Astrocyte of the hippocampus (primary cell): ENCODE measurements around the gene CDHR4.
"Not testable (repeated sequence)": the region's sequence is repeated elsewhere in the genome, so short reads cannot be mapped to it uniquely, and the experiment has no call there.

ENCODE experiments used
- DNase-seq: peaks from one replicate; pipeline ENCODE4 v3.0.0; 2011; ENCODE audit warnings: low read depth, low spot score

The CDHR4 gene

GRCh38 chr3:49780975-49781365, 18.7 kb downstream of the CDHR4 start:
- not testable (repeated sequence) for DNase-seq

GRCh38 chr3:49780080-49780974, 19.3 kb downstream of the CDHR4 start:
- no peak for DNase-seq

DNA sequence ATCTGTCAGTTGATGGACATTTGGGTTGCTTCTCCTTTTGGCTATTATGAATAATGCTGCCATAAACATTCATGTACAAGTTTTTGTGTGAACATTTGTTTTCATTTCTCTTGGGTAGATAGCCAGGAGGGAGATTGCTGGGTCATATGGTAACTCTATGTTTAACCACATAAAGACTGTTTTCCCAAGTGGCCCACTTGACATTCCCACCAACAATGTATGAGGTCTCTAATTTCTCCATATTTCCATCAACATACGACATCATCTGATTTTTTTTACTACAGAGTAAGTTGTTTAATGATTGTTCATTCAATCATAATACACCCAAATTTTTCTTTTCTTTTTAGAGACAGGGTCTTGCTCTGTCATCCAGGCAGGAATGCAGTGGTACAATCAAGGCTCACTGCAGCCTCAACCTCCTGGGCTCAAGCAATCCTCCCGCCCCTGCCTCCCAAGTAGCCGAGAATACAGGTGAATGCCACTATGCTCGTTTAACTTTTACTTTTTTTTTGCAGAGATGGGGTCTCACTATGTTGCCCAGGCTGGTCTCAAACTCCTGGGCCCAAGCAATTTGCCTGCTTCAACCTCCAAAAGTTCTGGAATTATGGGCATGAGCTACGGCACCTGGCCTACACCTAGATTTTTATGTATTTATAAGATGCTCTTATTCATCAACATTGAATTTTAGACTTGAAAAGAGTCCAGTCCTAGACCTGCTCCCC, 20.2 kb downstream of the CDHR4 start:
- no peak for DNase-seq

GRCh38 chr3:49776101-49776500, 23.6 kb downstream of the CDHR4 start:
- DNase-seq: not testable (repeated sequence)

GRCh38 chr3:49775538-49775937, 24.1 kb downstream of the CDHR4 start:
- DNase-seq: no peak

DNA sequence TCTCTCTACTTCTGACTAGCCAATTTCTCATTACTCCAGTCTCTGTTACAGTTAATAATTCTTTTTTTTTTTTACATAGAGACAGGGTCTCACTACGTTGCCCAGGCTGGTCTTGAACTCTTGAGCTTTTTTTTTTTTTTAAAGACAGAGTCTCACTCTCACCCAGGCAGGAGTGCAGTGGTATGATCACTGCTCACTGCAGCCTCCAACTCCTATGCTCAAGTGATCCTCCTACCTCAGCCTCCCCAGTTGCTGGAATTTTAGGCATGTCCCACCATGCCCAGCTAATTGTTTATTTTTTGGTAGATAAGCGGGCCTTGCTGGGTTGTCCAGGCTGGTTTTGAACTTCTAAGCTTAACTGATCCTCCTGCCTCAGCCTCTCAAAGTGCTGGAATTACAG, 27.0 kb downstream of the CDHR4 start:
- no peak for DNase-seq

DNA sequence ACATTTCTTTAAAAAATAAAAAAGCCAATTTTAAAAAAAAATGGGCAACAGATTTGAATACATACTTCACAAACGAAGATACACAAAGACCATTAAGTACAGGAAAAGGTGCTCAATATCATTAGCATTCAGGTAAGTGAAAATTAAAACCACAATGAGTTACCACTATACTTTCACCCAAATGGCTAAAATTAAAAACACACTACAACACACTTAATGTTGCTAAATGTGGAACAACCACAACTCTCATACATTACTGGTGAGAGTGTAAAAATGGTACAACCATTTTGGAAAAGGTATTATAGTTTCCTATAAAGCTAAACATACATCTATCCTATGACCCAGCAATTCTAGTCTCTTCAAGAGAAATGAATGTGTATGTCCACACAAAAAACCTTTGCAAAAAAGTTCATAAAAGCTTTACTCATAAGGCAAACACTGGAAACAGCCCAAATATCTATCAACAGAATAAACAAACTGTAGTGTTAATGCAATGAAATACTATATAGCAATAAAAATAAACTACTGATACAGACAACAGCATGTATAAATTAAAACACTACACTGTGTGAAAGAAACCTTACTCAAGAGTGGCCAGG, 28.2 kb downstream of the CDHR4 start:
- no peak for DNase-seq

DNA sequence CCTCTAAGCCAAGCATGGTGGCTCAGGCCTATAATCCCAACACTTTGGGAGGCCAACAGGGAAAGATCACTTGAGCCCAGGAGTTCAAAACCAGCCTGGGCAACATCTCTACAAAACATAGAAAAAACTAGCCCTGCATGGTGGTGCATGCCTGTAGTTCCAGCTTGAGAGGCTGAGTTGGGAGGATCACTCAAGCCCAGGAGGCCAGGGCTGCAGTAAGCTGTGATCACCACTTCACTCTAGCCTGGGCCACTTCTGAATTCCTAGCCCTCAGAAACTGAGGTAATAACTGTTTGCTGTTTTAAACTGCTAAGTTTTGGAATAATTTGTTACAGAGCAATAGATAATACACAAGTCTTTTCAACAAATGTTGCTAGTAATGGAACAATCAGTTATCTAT, 29.7 kb downstream of the CDHR4 start:
- no peak for DNase-seq

DNA sequence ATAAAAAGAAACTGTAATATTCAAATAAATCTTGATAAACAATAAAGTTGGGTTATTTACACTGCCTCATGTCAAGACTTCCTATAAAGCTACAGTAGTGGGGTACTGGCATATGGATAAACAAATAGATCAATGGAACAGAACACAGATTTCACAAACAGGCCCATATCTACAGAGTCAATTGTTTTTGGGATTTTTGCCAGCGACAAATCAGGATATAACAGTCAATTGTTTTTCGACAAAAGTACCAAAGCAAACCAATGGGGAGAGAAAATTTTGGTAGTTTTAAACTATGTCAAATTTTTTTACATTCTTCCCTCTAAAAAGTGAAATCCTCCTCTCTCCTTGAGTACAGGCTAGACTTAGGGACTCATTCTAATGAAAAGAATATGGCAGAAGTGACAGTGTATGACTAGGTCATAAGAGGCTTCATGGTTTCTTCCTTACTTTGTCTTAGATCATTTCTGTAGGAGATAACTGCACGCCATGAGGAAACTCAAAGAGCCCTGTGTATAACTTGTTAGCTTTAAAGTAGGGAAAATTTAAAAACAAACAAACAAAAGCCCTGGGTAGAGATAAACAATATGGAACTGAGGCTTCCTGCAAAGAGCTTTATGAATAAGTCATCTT, 30.3 kb downstream of the CDHR4 start:
- no peak for DNase-seq

DNA sequence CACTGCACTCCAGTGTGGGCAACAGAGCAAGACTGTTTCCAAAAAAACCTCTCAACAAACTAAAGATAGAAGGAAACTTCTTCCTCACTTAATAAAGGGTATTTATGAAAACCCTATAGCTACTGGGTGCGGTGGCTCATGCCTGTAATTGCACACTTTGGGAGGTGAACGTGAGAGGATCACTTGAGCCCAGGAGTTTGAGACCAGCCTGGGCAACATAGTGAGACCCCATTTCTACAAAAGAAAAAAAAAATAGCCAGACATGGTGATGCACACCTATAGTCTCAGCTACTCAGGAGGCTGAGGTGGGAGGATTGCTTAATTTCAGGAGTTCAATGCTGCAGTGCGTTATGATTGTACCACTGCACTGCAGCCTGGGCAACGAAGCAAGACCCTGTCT, 35.7 kb downstream of the CDHR4 start:
- no peak for DNase-seq

- DNase-seq: no peak
These were observed 38.0 kb downstream of the CDHR4 start for GRCh38 chr3:49761661-49762060.

- DNase-seq: no peak
These were observed 40.4 kb downstream of the CDHR4 start for GRCh38 chr3:49759226-49759625.

DNA sequence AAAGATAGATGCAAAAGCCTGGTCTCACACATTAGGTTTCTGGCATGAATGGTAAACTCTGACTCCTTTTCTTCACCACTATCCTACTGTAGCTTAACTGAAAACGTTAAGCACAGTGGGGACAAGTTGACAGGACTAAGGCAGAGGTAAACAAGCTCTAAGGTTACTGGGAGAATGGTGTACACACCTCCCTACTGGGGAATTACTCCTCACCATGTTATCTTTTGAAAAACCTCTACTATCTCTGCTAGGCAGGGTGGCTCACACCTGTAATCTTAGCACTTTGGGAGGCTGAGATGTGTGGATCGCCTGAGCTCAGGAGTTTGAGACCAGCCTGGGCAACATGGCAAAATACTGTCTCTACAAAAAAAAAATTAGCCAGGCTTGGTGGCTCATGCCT, 42.5 kb downstream of the CDHR4 start:
- DNase-seq: no peak

- no peak for DNase-seq
These were observed 43.6 kb downstream of the CDHR4 start for GRCh38 chr3:49756036-49756435.

GRCh38 chr3:49754536-49754935, 45.1 kb downstream of the CDHR4 start:
- no peak for DNase-seq

DNA sequence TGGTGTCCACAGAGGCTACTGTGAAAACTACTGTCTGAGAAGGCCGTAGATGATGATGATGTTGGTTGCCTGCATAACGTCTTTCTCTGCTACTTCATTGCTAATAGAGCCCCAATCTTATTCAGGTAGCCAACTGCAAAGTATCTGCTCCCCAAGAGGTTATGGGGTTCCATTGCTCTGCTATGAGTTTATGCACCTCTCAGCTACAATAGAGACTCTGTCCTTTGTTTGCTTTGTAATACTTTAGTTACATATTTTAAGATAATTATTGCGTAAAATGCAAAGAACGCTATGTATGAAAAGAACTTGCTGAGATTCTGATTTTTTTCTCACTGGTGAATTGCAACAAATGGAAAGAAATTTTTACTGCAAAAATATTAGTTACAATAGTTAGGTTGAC, 48.2 kb downstream of the CDHR4 start:
- no peak for DNase-seq

GRCh38 chr3:49750056-49750455, 49.6 kb downstream of the CDHR4 start:
- peak; percentile 11 for DNase-seq

- not testable (repeated sequence) for DNase-seq
These were observed 50.8 kb downstream of the CDHR4 start for GRCh38 chr3:49748874-49749273.

DNA sequence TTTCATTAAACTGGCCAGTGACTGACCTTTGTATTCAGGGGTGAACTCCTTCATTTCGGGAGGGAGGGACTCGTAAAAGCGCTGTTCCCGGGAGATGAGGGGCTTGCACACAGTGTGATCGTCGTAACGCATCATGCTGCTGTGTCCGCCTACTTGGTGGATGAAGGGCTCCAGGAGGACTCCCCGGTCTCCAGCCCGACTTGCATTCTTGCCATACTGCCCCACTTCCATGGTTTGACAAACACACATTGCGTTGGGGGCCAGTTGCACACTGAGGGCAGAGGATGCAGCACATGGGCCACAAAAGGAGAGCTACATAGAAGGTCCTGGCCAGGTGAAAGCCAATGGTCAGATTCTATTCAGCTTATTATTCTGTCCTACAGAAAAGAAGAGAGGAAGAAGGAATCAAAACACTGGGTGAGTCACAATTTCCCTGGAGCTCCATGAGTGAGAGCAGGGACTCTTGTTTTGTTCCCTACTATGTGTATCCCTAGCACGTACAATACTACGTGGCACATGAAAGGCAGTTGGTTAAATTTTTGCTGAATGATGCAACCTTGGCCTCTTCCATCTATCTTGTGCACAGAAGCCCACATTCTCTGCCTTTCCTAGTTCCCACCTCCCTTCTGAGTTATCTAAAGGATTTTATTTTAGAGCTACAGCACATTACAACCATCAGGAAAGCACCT, 51.7 kb downstream of the CDHR4 start:
- DNase-seq: peak; percentile 86

- DNase-seq: peak; percentile 92
These were observed 53.7 kb downstream of the CDHR4 start for GRCh38 chr3:49745986-49746385.
